BJ (cell line): ENCODE data around the gene LIMS1. TPM values are rescaled to one million over a fixed set of nuclear protein-coding genes. Genes with fewer than 3 reads are reported as not detected.
"Not testable (repeated sequence)": the region's sequence is repeated elsewhere in the genome, so short reads cannot be mapped to it uniquely, and the experiment has no call there.

ENCODE experiments used
- CTCF ChIA-PET: fragments of 350-600 bp; formaldehyde crosslinking; extraction: SDS; loops from one replicate; lab custom pipeline; 2021; ENCODE audit warnings: antibody characterized with exemption, inconsistent platforms; lab: Yijun Ruan, JAX
- POLR2A ChIA-PET: fragments of 300-600 bp; sonication (Branson Sonifier 250); formaldehyde crosslinking; extraction: SDS; loops from one replicate; lab custom pipeline; 2021; ENCODE audit warnings: antibody characterized with exemption; lab: Charles Lee
- DNase-seq: peaks from one replicate; pipeline ENCODE4 v3.0.0-alpha.2; 2011; ENCODE audit warnings: low read depth
- H3K27me3 ChIP-seq: 2 replicates; pipeline ENCODE4 v1.6.0; 2011; ENCODE audit warnings: low read length; ENCODE audit not compliant: control insufficient read depth, insufficient read depth
- H3K36me3 ChIP-seq: 2 replicates; pipeline ENCODE4 v1.5.1; 2011; ENCODE audit warnings: low read length; ENCODE audit not compliant: control insufficient read depth, insufficient read depth
- H3K4me3 ChIP-seq: 2 replicates; pipeline ENCODE4 v1.5.1; 2011; ENCODE audit warnings: low read depth, mild to moderate bottlenecking, control low read depth, low read length
- polyA plus RNA-seq: library from polyadenylated mRNA; depleted of rRNA; stranded (reverse); fragments of >200 nt; gene quantifications from 2 replicates; pipeline ENCODE4 v1.2.3, GENCODE V29; 2011
- TF ChIP-seq, protein P1 (sequence below): IDR thresholded peaks from 2 replicates; pipeline ENCODE4 v1.5.1; 2011; ENCODE audit warnings: low read depth, mild to moderate bottlenecking, control low read depth, inconsistent platforms, low read length, moderate library complexity; ENCODE audit not compliant: insufficient read depth

LIMS1 gene
- polyA plus RNA-seq, 1 experiment: 103 TPM

DNA sequence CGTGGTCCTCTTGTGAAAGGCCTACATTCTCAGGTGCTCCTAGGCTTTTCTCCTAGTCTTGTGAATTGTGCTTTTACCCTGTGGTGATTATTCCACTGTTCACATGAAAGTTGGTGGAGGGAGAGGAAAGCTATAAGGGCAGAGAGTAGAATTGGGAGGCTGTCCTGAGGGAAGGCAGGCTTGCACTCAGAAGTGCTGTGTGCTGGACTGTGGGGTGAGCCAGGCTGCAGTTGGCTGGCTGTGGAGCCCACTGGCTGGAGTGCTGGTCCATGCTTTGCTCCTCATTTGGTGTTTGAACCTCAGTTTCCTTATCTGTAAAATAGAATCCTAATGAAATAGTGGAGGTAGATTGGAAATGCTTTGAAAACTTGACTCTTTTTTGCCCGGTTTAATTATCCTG, 21.3 kb downstream of the LIMS1 start:
- TF ChIP-seq, protein P1, sequence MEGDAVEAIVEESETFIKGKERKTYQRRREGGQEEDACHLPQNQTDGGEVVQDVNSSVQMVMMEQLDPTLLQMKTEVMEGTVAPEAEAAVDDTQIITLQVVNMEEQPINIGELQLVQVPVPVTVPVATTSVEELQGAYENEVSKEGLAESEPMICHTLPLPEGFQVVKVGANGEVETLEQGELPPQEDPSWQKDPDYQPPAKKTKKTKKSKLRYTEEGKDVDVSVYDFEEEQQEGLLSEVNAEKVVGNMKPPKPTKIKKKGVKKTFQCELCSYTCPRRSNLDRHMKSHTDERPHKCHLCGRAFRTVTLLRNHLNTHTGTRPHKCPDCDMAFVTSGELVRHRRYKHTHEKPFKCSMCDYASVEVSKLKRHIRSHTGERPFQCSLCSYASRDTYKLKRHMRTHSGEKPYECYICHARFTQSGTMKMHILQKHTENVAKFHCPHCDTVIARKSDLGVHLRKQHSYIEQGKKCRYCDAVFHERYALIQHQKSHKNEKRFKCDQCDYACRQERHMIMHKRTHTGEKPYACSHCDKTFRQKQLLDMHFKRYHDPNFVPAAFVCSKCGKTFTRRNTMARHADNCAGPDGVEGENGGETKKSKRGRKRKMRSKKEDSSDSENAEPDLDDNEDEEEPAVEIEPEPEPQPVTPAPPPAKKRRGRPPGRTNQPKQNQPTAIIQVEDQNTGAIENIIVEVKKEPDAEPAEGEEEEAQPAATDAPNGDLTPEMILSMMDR: no peak
- H3K36me3 ChIP-seq: no peaks in the 10 kb centered on the region
- no peak for DNase-seq
- CTCF ChIA-PET: no interaction called here
- H3K4me3 ChIP-seq: no peak overlapping the region
- no peaks in the 10 kb centered on the region for H3K27me3 ChIP-seq
- POLR2A ChIA-PET: no interaction called here

DNA sequence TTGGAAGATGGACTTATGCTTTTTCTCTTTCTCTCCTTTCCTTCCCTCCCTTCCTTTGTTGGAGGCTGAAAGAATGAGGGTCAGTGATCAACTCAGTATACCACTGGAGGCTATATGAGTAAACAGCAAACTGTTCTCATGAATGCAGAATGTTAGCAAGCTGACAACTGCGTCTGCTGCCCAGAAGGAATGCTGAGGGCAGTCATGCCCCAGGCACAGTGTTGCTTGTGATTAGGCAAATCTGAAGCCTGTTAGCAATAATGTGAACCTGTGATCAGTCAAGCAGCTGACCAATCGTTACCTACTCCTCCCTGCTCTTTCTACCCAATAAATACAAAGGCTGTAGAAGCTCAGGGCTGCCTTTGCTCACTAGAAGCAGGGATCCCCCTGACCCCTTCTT, 22.3 kb downstream of the LIMS1 start:
- POLR2A ChIA-PET, H3K4me3 ChIP-seq, H3K27me3 ChIP-seq, H3K36me3 ChIP-seq: not testable (repeated sequence)
- CTCF ChIA-PET: interaction anchor here (0.9 kb wide), 1 partner anchor 11 kb away, joined by 3 read pairs; no protein-coding TSS in a partner anchor
- DNase-seq: peak; percentile 55

DNA sequence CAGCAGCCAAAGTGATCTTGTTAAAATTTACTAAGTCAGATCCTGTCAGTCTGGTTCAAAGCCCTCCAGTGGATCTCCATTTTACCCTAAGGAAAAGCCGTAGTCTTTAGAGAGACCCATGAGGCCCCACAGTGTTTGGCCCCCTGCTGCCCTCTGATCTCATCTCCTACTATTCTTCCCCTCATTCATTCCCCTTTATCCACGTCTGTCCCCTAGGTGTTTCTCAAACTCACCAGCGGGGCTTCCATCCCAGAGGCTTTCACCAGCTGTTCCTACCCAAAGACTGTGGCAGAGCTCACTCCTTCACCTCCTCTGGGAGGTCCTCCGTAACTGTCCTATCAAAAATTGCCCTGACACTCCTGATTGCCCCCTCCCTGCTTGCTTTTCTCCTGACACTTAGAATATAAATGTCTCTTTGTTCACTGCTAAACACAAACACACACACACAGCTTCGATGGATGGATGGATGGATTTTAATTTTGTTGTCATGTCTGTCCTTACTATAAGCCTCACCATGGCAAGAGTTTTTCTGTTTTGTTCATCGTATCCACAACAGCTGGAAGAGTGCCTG, 26.1 kb downstream of the LIMS1 start:
- Histone ChIP-seq H3K27me3 (no peaks in the 10 kb centered on the region), H3K4me3 (no peak overlapping the region), H3K36me3 (no peaks in the 10 kb centered on the region)
- ChIA-PET POLR2A (no interaction called here), CTCF (no interaction called here)
- no peak for DNase-seq
- TF ChIP-seq, protein P1: no peak

DNA sequence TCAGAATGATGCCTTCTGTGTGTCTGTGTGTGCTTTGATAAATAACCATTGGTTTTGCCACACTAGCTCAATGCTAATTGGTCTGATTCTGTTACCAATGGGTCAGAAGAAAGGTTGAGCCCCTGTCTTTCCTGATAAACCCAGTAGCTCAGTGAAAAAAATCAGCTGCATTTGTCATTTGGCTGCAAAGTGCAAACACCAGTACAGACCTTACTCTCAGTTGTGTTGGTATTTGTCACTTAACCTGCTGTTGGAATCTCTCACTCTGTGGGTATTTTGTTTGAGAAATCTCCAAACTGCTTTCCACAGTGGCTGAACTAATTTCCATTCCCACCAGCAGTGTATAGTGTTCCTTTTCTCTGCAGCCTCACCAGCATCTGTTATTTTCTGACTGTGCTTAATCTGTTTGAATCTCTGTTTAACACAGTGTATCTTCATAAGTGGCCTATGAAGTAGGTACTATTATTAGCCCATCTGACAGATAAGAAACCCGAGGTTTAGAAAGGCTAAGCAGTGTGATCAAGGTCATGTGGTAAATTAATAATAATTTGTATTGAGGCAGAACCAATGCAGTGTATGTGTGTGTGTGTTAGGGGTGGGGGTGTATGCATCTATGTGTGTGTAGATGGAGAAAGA, 26.7 kb downstream of the LIMS1 start:
- DNase-seq: no peak
- no peaks in the 10 kb centered on the region for H3K27me3 ChIP-seq
- ChIA-PET POLR2A (no interaction called here), CTCF (no interaction called here)
- no peaks in the 10 kb centered on the region for H3K36me3 ChIP-seq
- TF ChIP-seq, protein P1: no peak
- no peak overlapping the region for H3K4me3 ChIP-seq

DNA sequence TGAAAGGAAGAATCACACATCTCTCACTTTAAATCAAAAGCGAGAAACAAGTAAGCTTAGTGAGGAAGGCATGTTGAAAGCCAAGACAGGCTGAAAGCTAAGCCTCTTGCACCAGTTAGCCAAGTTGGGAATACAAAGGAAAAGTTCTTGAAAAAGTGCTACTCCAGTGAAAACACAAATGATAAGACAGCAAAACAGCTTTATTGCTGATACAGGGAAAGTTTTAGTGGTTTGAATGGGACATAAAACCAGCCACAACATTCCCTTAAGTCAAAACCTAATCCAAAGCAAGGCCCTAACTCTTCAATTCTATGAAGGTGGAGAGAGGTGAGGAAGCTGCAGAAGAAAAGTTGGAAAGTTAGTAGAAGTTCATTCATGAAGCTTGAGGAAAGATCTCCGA, 28.0 kb downstream of the LIMS1 start:
- ChIA-PET POLR2A (no interaction called here), CTCF (interaction anchor here (1.2 kb wide), 1 partner anchor 13 kb away, joined by 5 read pairs; no protein-coding TSS in a partner anchor)
- DNase-seq: no peak
- Histone ChIP-seq H3K4me3 (no peak overlapping the region), H3K27me3 (no peaks in the 10 kb centered on the region), H3K36me3 (no peaks in the 10 kb centered on the region)
- TF ChIP-seq, protein P1: no peak
